Nephron progenitor cell (in vitro differentiated cells): ENCODE data around the gene TMEM141.
"Not testable (repeated sequence)": the region's sequence is repeated elsewhere in the genome, so short reads cannot be mapped to it uniquely, and the experiment has no call there.

Experiments used
- DNase-seq: peaks from one replicate; pipeline ENCODE4 v3.0.0; 2021
- H3K27ac Mint-ChIP-seq: 2 replicates; pipeline ENCODE4 v1.8.0; 2021; ENCODE audit warnings: mild to moderate bottlenecking, moderate library complexity, mixed read lengths
- H3K27me3 Mint-ChIP-seq: 2 replicates; pipeline ENCODE4 v1.8.0; 2021; ENCODE audit warnings: mild to moderate bottlenecking, low read depth, mixed read lengths; ENCODE audit not compliant: poor library complexity
- H3K36me3 Mint-ChIP-seq: 2 replicates; pipeline ENCODE4 v1.8.0; 2021; ENCODE audit warnings: low read depth, mixed read lengths
- H3K4me1 Mint-ChIP-seq: 2 replicates; pipeline ENCODE4 v1.8.0; 2021; ENCODE audit warnings: mixed read lengths
- H3K4me3 Mint-ChIP-seq: 2 replicates; pipeline ENCODE4 v1.8.0; 2021; ENCODE audit warnings: mild to moderate bottlenecking, moderate library complexity, mixed read lengths
- H3K9me3 Mint-ChIP-seq: 2 replicates; pipeline ENCODE4 v1.8.0; 2021; ENCODE audit warnings: mild to moderate bottlenecking, moderate library complexity, mixed read lengths
- TF ChIP-seq, protein P1 (sequence below): fragments of 200-600 bp; sonication (generic); IDR thresholded peaks from 2 replicates; pipeline ENCODE4 v1.5.0; 2021; ENCODE audit warnings: antibody characterized with exemption

Gene TMEM141

GRCh38 chr9:136784249-136784996 lies 6.7 kb upstream of the TMEM141 start:
- H3K4me3 Mint-ChIP-seq, result no peak overlapping the region
- no peaks in the 10 kb centered on the region for H3K36me3 Mint-ChIP-seq
- no peak overlapping the region for H3K27ac Mint-ChIP-seq
- TF ChIP-seq, protein P1, sequence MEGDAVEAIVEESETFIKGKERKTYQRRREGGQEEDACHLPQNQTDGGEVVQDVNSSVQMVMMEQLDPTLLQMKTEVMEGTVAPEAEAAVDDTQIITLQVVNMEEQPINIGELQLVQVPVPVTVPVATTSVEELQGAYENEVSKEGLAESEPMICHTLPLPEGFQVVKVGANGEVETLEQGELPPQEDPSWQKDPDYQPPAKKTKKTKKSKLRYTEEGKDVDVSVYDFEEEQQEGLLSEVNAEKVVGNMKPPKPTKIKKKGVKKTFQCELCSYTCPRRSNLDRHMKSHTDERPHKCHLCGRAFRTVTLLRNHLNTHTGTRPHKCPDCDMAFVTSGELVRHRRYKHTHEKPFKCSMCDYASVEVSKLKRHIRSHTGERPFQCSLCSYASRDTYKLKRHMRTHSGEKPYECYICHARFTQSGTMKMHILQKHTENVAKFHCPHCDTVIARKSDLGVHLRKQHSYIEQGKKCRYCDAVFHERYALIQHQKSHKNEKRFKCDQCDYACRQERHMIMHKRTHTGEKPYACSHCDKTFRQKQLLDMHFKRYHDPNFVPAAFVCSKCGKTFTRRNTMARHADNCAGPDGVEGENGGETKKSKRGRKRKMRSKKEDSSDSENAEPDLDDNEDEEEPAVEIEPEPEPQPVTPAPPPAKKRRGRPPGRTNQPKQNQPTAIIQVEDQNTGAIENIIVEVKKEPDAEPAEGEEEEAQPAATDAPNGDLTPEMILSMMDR, result no peak
- H3K9me3 Mint-ChIP-seq, result peaks cover 1% of the 10 kb centered on the region
- H3K4me1 Mint-ChIP-seq, result peaks cover 53% of the 10 kb centered on the region
- DNase-seq, result no peak
- peaks cover 48% of the 10 kb centered on the region for H3K27me3 Mint-ChIP-seq

- no peak overlapping the region for H3K27ac Mint-ChIP-seq
- H3K27me3 Mint-ChIP-seq, result peaks cover 42% of the 10 kb centered on the region
- no peak overlapping the region for H3K4me3 Mint-ChIP-seq
- no peaks in the 10 kb centered on the region for H3K36me3 Mint-ChIP-seq
- no peak for DNase-seq
- no peaks in the 10 kb centered on the region for H3K9me3 Mint-ChIP-seq
- TF ChIP-seq, protein P1, result no peak
- H3K4me1 Mint-ChIP-seq, result peaks cover 56% of the 10 kb centered on the region
Measured at GRCh38 chr9:136784997-136785361, 6.2 kb upstream of the TMEM141 start.

DNA sequence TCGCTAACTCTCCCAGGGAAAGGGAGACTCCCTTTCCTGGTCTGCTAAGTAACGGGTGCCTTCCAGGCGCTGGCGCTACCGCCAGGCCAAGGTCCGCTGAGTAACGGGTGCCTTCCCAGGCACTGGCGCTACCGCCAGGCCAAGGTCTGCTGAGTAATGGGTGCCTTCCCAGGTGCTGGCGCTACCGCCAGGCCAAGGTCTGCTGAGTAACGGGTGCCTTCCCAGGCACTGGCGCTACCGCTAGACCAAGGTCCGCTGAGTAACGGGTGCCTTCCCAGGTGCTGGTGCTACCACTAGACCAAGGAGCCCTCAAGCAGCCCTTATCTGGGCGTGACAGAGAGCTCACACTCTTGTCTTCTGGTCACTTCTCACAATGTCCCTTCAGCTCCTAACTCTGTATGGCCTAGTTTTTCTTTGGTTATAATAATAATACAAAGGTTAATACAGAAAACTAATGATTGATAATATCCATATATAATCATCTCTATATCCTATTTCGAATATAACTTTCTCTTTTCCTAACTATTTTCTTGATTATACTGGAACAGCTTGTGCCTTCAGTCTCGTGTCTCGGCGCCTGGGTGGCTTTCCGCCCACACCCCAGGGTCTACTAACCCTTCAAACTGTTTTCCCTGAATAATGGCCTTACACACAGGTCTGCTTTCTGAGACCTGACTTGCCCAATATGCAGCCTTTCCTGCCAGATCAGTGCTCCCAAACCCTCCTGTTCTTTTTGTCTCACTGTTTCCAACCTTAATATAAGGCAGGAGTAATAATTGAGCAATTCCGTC lies 5.4 kb upstream of the TMEM141 start:
- H3K9me3 Mint-ChIP-seq, H3K27ac Mint-ChIP-seq, DNase-seq, H3K36me3 Mint-ChIP-seq, H3K4me3 Mint-ChIP-seq: not testable (repeated sequence)
- Mint-ChIP-seq H3K4me1 (peaks cover 54% of the 10 kb centered on the region), H3K27me3 (peaks cover 35% of the 10 kb centered on the region)

DNA sequence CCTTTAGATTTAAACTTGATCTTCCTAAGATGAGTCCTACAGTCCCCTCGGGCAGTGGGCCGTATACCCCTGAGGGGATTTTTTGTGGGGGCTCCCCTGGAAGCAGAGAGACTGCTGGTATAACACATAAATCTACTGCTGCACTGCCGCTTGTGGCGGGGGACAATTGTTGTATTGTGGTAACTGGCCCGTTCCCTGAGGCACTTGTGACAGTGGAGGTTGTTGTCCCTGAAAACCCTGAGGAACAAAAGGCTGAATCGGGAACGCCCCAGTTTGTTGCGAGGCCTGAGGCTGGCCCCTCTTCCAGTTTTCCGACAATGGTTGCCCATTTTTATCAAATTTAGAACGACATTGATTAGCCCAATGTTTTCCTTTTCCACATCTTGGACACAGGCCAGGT lies 4.7 kb upstream of the TMEM141 start:
- Mint-ChIP-seq H3K27ac (no peak overlapping the region), H3K4me3 (no peak overlapping the region), H3K4me1 (peaks cover 47% of the 10 kb centered on the region), H3K9me3 (no peaks in the 10 kb centered on the region), H3K27me3 (peaks cover 30% of the 10 kb centered on the region), H3K36me3 (no peaks in the 10 kb centered on the region)
- no peak for DNase-seq
- TF ChIP-seq, protein P1, result no peak

- DNase-seq, H3K9me3 Mint-ChIP-seq, H3K27ac Mint-ChIP-seq, H3K4me3 Mint-ChIP-seq, H3K36me3 Mint-ChIP-seq: not testable (repeated sequence)
- H3K27me3 Mint-ChIP-seq, result peaks cover 25% of the 10 kb centered on the region
- H3K4me1 Mint-ChIP-seq, result peaks cover 46% of the 10 kb centered on the region
Measured at GRCh38 chr9:136786983-136787382, 4.2 kb upstream of the TMEM141 start.

DNA sequence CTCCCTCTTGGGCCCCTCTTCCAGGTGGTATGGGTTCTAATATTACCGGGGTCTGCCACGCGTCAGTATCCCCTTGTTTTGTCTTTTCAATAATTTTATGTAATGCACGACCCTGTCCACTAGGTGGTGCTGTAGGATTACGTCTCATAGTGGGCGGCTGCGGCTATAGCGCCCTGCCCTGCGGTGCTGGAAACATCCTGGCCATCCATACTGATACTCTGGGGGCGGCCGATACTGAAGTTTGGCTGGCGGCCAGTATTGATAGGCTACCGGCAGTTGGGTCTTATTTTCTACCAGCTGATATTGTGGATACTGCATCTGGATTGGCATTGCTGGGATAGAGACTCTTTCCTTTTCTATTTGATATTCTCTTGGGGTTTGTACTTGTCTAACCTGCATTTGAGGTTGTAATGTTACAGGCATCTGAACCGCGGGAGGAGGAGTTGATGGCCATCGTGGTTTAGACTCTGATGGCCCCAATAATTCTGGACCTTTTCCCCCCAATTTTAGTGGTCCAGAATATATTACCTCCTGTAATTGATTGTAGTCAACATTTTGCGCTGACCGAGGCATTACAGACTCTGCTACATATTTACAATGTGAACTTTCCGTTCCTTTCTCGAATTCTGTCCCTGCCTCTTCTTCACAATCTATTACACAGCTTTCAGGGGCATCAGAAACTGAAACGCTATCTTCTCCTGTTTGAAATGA lies 3.3 kb upstream of the TMEM141 start:
- peak; percentile 78 for DNase-seq
- Mint-ChIP-seq H3K27ac (no peak overlapping the region), H3K9me3 (no peaks in the 10 kb centered on the region), H3K4me3 (no peak overlapping the region), H3K36me3 (no peaks in the 10 kb centered on the region), H3K4me1 (peaks cover 47% of the 10 kb centered on the region), H3K27me3 (peaks cover 25% of the 10 kb centered on the region)
- TF ChIP-seq, protein P1, result peak; percentile 76

DNA sequence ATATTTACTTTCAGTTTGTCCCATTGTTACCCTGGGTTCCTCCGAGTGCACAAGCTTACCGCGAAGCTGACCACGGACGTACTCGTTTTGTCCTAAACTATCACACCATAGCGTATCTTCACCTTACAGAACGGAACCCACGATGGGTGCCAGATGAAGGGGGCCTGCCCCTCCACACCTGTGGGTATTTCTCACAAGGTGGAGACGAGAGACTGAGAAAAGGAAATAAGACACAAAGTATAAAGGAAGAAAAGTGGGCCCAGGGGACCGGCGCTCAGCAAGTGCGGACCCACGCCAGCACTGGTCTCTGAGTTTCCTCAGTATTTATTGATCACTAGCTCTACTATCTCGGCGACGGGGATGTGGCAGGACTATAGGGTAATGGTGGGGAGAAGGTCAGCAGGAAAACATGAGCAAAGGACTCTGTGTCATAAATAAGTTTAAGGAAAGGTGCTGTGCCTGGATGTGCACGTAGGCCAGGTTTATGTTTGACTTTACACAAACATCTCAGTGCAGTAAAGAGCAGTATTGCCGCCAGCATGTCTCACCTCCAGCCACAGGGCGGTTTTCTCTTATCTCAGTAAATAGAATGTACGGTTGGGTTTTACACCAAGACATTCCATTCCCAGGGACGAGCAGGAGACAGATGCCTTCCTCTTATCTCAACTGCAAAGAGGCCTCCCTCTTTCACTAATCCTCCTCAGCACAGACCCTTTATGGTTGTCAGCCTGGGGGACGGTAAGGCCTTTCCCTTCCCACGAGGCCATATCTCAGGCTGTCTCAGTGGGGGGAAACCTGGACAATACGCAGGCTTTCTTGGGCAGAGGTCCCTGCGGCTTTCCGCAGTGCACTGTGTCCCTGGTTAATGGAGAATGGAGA lies 2.3 kb upstream of the TMEM141 start:
- not testable (repeated sequence) for H3K9me3 Mint-ChIP-seq, H3K4me3 Mint-ChIP-seq, H3K36me3 Mint-ChIP-seq, DNase-seq
- Mint-ChIP-seq H3K27me3 (peaks cover 18% of the 10 kb centered on the region), H3K4me1 (peaks cover 54% of the 10 kb centered on the region), H3K27ac (peak overlapping the region; percentile 28)
